Pulmonary artery endothelial cell (primary cell): Measurements from ENCODE around the gene LCE1B. TPM values are rescaled to one million over a fixed set of nuclear protein-coding genes. Genes with fewer than 3 reads are reported as not detected.

ENCODE experiments used
- DNase-seq: peaks from one replicate; pipeline ENCODE4 v3.0.0-alpha.2; 2011; ENCODE audit warnings: low read depth, low spot score
- total RNA-seq: library from RNA; depleted of rRNA; stranded (reverse); fragments of >200 nt; gene quantifications from 2 replicates; pipeline ENCODE4 v1.2.3, GENCODE V29; 2014

LCE1B gene, protein sequence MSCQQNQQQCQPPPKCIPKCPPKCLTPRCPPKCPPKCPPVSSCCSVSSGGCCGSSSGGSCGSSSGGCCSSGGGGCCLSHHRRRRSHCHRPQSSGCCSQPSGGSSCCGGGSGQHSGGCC
- not detected in 2 replicates for total RNA-seq

- no peak for DNase-seq
Measured at GRCh38 chr1:152811671-152812070, at the start of gene LCE1B. TSS of gene LCE1B (plus strand) at chr1:152811971. CDS start at chr1:152812447, 476 bp downstream.

DNA sequence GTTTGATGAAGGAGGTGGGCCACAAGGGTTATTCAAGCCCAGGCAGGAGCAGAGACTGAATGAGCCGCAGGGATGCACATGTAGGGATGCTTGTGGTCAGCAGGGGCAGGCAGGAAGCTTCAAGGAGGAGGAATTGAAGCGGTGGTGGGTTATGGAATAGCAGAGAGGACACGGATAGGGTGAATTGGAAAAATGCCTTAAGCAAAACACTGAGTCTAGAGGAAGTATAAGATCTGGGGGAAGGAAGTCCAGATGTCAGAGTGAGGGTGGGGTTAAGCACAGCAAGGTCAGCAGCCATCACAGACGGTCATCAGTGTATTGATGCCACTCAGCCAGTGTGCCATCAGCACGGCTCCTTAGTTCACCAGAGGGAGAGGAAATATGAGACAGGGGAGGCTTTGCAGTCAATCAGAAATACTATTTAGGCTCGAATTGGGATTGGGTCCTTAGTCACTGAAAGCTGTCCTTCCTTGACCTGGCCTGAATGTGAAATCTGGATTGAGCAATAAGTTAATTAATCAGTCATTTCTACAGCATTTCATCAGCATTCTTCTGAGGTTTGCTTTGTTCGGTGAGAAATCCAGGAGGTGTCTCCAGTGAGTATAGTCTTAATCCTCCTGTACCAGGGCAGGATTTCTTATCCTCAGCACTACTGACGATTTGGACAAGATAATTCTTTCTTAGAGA is 42.8 kb upstream of the LCE1B start:
- no peak for DNase-seq

DNA sequence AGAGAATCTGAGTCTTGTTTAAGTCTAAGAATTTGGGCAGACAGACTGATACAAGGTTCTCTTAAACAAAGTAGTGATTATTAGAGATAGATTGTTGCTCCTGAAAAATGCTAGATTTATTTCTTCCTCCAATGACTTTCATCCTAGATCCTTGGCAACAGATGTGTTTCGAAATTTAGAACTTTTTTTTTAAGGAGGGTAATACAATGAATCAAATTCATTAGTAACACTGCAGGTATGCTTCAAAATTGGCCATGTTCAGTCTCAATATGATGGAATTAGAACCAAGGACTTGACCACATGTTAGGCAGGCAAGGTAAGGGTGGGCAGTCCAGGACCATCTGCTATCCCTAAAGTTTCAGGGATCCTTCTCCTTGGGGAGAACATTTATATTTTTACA is 41.4 kb upstream of the LCE1B start:
- no peak for DNase-seq

DNA sequence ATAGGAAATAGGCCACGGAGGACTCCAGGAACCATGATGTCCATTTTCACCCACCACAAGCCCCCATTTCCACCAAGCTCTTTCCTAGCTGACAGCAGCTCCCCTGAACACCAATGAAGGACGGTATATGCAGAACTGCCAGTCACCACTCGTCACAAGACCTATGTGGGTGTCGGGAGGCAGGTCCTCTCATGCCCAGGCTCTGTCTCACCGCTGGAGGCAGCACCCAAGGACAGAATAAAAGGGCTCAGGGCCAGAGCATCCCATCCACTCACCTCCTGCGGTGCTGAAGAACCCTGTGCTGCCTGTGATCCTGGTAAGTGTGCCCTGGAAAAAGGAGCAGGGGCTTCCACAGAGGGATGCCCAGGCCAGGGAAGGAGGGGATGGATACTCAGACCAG is 36.9 kb upstream of the LCE1B start, which contains the start of gene LCE1F:
Gene LCE1F, plus strand, starts transcription at position 266 of the 400 bp plus-strand sequence. CDS start 1,232 bp downstream, outside the sequence.
- DNase-seq = no peak

- DNase-seq = no peak
Measured at GRCh38 chr1:152776361-152776760, 35.4 kb upstream of the LCE1B start.

GRCh38 chr1:152777510-152778137 is 34.1 kb upstream of the LCE1B start:
- DNase-seq = no peak

DNA sequence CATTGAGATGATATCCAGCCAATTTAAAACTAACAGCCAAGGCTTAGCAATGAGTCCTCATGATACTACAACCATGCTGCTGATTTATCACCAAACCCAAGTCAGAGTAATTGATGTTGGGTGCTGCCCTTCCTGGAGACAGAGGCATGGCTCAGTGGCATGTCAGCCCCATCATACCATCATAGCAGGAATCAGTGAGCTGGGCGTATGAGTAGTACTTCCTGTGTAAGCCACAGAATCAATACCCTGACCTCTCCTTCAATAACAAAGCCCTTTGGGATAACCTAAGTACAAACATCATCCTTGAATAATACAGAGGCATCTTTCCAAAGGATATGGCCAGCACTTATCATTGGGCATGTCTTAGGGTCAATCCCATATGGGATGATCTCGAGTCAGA is 28.7 kb upstream of the LCE1B start:
- no peak for DNase-seq

DNA sequence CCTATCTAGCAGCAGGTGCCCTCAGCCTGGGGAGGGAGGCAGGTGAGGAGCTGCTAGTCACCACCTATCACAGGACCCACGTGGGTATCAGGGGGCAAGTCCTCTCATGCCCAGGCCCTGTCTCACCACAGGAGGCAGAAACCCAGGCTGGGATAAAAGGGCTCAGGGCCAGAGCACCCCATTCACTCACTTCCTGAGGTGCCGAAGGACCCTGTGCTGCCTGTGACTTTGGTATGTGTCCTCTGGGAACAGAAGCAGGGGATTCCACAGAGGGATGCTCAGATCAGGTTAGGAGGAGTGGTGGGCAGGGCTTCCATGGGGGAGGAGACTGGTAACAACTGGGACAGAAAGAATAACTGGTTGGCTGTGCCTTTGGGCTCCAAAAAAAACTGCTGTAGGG is 25.7 kb upstream of the LCE1B start, which contains the start of gene LCE1E:
Gene LCE1E, plus strand, starts transcription at position 181 of the 400 bp plus-strand sequence. CDS start 1,043 bp downstream, outside the sequence.
- DNase-seq = no peak

DNA sequence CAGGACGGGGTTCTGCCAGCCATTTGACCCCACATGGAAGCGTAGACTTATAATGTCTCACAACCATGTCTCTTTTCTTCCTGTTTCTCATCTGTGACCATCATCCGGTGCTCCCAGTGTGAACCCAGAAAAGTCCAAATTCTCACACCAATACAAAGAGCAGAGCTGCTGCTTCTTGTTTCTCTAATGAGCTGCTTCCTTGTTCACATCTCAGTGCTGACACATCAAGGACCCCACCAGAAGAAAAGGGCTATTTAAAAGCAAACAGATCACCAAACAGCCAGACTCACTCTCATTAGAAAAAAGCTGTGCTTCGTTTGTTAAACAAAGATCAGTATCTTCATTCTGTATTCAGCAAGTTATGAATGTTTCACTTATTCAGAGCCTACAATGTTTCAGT is 16.1 kb upstream of the LCE1B start:
- DNase-seq = no peak

- DNase-seq = no peak
Measured at GRCh38 chr1:152796421-152796820, 15.3 kb upstream of the LCE1B start, which contains the start of gene LCE1D. TSS of gene LCE1D (plus strand) at chr1:152796721. CDS start at chr1:152797795, 1,074 bp downstream.

- DNase-seq = no peak
Measured at GRCh38 chr1:152801333-152801732, 10.4 kb upstream of the LCE1B start.

DNA sequence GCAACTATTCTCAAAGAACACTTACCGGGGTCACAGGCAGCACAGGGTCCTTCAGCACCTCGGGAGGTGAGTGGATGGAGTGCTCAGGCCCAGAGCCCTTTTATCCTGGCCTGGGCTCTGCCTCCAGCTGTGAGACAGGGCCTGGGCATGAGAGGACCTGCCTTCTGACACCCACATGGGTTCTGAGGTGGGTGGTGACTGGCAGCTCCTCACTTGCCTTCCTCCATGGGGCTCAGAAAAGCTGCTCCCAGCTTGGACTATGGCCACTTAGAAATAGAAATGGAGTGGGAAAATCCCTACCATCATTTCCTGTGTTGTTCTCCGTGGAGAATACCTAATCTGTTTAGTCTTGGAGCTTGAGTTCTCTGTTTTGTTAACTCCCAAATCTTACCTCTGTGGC is 5.2 kb upstream of the LCE1B start, which contains the start of gene LCE1C:
Gene LCE1C, minus strand, starts transcription at position 76 of the 400 bp plus-strand sequence. CDS start 1,173 bp downstream, outside the sequence.
- DNase-seq = no peak

- no peak for DNase-seq
Measured at GRCh38 chr1:152811050-152811449, 721 bp upstream of the LCE1B start.

DNA sequence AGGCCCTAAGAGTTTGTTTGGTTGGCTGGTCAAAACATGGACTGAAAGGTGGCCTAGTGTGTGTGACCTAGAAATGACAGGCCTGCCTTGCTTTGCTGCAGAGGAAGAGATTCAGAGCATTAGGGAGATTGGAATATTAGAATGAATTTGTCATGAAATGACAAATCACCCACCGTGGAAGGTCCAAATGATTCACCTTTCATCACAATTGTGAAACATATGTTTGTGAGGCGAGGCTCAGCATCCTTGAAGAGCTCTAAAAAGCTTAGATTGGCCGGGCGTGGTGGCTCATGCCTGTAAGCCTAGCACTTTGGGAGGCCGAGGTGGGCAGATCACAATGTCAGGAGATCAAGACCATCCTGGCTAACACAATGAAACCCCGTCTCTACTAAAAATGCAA is 5.5 kb downstream of the LCE1B start:
- DNase-seq = no peak

DNA sequence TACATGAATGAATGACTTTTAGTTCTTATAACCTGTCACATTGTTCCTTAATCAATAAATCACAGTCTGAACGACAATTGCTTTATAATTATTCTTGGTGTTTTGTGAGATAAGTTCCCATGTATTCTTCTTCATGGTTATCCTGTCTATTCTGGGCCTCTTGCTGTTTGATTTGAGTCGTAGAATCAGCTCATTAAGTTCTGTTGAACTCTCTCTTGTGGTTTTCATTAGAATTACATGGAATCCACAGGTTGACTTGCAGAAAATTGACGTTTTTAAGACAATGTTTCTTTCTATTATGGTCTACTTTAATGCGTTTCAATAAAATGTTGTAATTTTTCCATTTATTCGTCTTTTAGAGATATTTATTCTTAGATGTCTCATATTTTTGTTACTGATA is 11.5 kb downstream of the LCE1B start:
- no peak for DNase-seq

DNA sequence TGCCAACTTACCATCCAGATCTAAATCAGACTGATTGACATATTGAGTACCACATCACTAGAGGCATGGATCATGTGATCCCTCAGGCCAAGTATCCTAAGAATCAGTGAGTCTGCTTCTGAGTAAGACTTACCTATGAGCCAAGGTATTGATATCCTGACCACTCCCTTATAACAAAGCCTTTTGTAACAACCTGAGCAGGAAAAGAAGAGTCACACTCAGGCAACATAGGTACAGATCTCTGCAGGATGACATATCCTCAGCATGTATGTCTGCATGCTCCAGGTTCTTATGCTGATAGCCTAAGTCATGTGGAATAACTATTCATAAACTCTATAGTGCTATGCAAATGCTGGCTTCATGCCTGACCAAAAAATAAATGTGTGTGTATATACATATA is 13.2 kb downstream of the LCE1B start:
- no peak for DNase-seq

GRCh38 chr1:152827173-152827572 is 15.4 kb downstream of the LCE1B start, which contains the start of gene LCE1A:
TSS of gene LCE1A (plus strand) at chr1:152827473. CDS start at chr1:152827473, 0 bp downstream.
- DNase-seq = no peak

GRCh38 chr1:152836870-152837269 is 25.1 kb downstream of the LCE1B start:
- no peak for DNase-seq

DNA sequence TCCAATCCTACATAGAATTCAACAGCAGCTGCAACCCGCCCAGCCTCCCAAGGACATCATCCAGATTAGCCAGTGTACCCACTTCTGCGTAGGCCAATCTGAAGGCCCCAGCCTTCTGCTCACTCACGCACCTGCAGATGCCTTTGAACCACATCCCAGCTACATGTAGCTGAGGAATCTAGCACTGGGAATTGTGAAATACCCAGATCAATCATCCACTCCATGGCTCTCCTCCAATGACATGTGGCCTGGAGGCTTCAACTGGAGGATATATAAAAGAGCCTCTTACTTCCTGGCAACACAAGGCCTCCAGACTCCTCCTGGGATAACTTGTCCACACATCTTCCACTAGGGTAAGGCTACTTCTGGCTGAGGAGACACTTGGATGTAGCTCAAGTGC is 30.8 kb downstream of the LCE1B start, which contains the start of gene LCE6A:
Gene LCE6A, plus strand, starts transcription at position 301 of the 400 bp plus-strand sequence. CDS start 665 bp downstream, outside the sequence.
- DNase-seq = no peak

DNA sequence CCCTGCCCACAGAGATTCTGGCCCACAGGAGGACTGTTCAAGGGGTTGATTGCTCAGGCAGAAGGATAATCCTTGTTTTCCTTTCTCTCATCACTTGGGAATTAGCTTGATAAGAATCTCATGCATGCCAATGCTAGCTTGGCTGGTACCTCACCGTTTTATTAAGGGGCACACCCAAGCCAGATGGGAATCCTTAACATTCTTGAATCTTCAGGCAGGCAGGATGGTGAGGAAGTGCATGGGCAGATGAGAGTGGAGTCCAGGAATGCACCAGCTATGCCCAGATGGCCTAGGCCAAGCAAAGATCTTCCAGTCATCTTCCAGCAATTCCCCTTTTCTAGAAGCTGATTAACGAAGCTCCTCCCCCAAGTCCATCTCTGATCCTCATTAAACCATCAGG is 43.9 kb downstream of the LCE1B start:
- no peak for DNase-seq

DNA sequence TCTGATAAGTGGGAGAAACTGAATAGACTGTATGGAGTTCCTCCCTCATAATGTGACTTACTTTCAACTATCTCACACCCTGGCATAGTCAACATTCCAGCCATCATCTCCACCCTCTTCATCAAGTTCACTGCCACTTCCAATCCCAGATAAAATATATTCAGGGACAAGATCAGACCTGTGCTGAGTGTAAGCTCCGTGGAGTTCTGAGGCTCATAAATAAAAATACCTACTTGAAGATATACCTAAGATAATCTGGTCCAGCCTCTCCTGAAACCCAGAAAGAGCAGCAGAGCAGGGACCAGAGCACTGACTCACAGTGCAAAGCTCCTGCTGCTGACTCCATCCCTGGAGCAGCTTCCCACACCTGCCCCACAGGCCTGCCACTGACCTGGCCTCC is 46.3 kb downstream of the LCE1B start:
- DNase-seq = no peak

GRCh38 chr1:152859696-152860095 is 47.9 kb downstream of the LCE1B start, which contains the start of gene LCE7A:
TSS of gene LCE7A (plus strand) at chr1:152859996. CDS start at chr1:152860698, 702 bp downstream.
- DNase-seq = no peak
